D721Med (cell line): ENCODE measurements around the gene BNC2.
"Not testable (repeated sequence)": the region's sequence is repeated elsewhere in the genome, so short reads cannot be mapped to it uniquely, and the experiment has no call there.

Experiments used
- DNase-seq: peaks from one replicate; pipeline ENCODE4 v3.0.0; 2011; ENCODE audit warnings: low spot score; ENCODE audit not compliant: insufficient read length
- FAIRE-seq: peaks from 2 replicates; lab custom pipeline; 2011; peaks lifted over from hg19 to GRCh38; lab: Jason Lieb, UNC
- TF ChIP-seq, protein P1 (sequence below): IDR thresholded peaks from 2 replicates; pipeline ENCODE4 v1.5.1; 2012; ENCODE audit warnings: mild to moderate bottlenecking, control low read depth; ENCODE audit not compliant: insufficient read depth; ENCODE audit errors: missing control alignments

Gene BNC2

DNA sequence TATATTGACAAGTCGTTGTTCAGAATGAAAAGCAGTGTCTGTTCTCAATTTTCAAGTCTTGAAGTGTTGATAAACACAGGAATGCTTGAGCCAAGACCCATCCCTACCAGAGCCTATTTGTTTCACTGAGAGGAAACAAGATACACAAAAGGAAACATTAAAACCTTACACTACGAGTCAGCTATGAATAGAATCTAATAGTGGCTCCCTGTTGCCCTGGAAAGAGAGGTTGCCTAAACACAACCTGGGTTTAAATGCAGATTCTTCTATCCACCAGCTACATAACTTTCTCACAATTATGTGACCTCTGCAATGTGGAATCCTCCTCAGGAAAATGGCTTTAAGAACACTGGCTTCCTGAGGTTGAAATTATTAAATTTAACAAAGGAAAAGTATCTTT is 29.1 kb upstream of the BNC2 start:
- TF ChIP-seq, protein P1, sequence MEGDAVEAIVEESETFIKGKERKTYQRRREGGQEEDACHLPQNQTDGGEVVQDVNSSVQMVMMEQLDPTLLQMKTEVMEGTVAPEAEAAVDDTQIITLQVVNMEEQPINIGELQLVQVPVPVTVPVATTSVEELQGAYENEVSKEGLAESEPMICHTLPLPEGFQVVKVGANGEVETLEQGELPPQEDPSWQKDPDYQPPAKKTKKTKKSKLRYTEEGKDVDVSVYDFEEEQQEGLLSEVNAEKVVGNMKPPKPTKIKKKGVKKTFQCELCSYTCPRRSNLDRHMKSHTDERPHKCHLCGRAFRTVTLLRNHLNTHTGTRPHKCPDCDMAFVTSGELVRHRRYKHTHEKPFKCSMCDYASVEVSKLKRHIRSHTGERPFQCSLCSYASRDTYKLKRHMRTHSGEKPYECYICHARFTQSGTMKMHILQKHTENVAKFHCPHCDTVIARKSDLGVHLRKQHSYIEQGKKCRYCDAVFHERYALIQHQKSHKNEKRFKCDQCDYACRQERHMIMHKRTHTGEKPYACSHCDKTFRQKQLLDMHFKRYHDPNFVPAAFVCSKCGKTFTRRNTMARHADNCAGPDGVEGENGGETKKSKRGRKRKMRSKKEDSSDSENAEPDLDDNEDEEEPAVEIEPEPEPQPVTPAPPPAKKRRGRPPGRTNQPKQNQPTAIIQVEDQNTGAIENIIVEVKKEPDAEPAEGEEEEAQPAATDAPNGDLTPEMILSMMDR = no peak
- FAIRE-seq (no peak), DNase-seq (no peak)

DNA sequence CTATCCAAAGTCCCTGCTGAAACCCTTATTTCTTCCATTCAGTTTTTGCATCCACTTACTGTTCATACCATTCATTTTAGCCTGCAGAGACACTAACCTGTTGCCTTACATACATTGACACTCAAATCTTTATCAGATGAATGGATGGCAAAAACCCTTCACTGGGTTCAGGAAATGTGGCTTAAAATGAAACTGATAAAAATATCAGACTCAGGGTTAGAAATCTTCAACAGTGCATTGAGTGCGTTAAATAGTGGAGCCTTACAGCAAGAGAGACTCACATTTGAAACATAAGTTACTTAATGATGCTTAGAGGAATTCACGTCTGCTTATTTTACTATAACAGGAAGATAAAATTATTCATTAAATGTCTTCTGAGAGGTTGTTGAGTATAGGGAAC is 28.0 kb upstream of the BNC2 start:
- no peak for DNase-seq
- TF ChIP-seq, protein P1 = no peak
- no peak for FAIRE-seq

DNA sequence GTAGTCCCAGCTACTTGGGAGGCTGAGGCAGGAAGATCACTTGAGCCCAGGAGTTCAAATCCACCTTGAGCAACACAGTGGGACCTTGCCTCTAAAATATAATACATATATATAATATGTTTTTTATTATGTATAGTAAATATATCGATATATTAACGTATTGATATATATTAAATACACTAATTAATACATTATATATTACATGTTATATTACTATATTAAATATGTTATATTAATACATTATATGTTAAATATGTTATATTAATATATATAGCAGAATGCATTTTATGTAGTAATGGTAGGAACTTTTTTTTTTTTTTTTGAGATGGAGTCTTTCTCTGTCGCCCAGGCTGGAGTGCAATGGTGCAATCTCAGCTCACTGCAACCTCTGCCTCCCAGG is 18.1 kb upstream of the BNC2 start:
- FAIRE-seq = no peak
- TF ChIP-seq, protein P1 = no peak
- DNase-seq = no peak

DNA sequence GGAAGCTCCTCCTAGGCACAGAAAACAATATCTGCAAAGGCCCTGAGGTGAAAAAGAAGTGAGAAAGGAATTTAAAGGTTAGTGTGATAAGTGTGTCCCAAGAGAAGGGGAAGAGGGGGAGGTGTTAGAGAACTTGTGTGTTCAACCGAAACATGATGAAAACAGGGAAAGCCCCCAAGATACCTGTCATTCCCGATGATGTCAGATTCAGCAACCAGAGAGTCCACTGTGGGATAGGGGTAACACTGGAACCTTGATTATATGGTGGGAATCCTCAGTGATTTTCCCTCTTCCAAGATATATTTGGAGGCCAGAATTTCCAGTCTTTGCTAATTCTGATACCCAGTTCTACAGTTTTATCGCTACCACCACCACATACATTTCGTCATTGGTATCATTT is 15.5 kb upstream of the BNC2 start:
- DNase-seq = no peak
- TF ChIP-seq, protein P1 = no peak
- no peak for FAIRE-seq

DNA sequence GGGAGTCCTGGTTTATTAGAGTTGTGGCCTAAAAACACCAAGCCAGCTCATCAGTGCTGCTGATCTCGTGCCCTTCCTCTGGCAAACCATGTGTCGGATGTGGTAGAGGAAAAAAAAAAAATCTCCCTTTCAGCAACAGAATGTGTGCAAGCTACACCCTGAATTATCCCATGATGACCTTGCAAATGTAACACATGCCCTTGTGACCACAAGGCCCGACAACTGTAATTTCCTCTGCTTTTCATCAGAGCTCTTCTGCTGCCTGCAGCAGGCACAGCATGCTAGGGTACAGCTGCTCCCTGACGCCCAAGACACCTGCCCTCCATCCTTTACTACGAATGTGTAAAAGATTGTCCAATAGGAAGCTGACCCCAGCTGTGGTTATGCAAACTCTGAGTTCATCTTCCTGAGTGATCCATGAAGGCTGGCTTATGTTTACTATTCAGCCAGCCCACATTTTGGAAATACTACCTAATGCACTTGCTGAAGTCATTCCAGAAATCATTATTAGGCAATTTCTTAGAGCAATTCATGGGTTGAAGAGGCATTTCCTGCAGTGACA is 14.6 kb upstream of the BNC2 start:
- FAIRE-seq (no peak), DNase-seq (no peak)
- TF ChIP-seq, protein P1 = no peak

DNA sequence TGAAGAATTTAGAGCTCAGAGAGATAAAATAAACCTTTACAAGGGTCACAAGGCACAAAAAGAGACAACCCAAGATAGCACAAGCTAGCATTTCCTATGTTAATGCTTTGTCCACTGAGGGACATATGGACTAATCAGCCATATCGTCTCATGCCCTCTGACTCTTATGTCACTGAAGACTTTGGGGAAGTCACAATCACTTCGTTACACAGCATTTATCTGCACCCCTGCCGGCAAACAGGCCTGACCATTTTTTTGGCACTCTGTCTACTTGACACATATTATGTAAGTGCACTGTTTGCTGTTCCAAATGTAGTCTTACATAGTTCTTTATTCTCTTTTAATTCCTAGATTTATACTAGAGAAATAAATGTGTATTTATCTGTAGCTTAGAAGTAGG is 13.9 kb upstream of the BNC2 start:
- FAIRE-seq (no peak), DNase-seq (no peak)
- TF ChIP-seq, protein P1 = no peak

DNA sequence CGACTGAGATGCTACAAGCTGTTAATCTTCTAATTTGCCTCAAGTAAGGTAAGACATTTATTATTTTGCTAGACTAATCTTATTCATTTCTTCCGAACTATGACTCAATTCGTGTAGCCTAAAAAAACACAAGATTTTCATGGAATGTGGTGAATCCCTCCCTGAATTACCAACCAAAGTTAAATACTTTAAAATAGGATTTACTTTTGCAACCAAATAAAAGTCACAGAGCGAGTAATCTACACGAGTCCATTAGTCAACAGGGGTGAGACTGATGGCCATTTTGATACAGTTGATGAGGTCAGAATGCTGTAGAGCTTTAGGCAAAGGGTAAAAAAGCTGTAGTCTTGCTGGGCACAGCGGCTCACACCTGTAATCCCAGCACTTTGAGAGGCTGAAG is 13.1 kb upstream of the BNC2 start:
- FAIRE-seq (no peak), DNase-seq (no peak)
- TF ChIP-seq, protein P1 = no peak

DNA sequence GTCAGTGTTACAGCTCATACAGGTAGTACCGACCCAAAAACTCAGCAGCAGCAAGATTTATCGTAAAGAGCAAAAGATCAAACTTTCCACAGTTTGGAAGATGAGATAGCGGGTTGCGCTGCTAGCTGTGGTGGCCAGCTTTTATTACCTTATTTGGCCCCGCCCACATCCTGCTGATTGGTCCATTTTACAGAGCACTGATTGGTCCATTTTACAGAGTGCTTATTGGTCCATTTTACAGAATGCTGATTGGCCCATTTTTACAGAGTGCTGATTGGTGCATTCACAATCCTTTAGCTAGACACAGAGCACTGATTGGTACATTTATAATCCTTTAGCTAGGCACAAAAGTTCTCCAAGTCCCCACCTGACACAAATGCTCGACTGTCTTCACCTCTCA is 12.0 kb upstream of the BNC2 start:
- DNase-seq, FAIRE-seq: not testable (repeated sequence)
